AG04450 (cell line): Measurements from ENCODE around the gene RHBDL1. TPM values are rescaled to one million over a fixed set of nuclear protein-coding genes. Genes with fewer than 3 reads are reported as not detected.

Source experiments
- CTCF ChIA-PET: fragments of 300-600, 350-600 bp; formaldehyde crosslinking; extraction: SDS; loops from one replicate; lab custom pipeline; 2022; ENCODE audit warnings: antibody characterized with exemption, inconsistent platforms; lab: Charles Lee
- POLR2A ChIA-PET: fragments of 350-600 bp; formaldehyde crosslinking; extraction: SDS; loops from one replicate; lab custom pipeline; 2021; ENCODE audit warnings: antibody characterized with exemption, inconsistent platforms; lab: Yijun Ruan, JAX
- DNase-seq: peaks from one replicate; pipeline ENCODE4 v3.0.0-alpha.2; 2011; ENCODE audit warnings: low read depth, low spot score
- H3K27ac ChIP-seq: one replicate; pipeline ENCODE4 v1.5.1; 2012; ENCODE audit warnings: low read depth, low read length, control low read depth
- H3K27me3 ChIP-seq: one replicate; pipeline ENCODE4 v1.6.0; 2012; ENCODE audit warnings: low read length; ENCODE audit not compliant: control insufficient read depth, insufficient read depth
- H3K4me3 ChIP-seq: 2 replicates; pipeline ENCODE4 v1.5.1; 2011; ENCODE audit warnings: mild to moderate bottlenecking, low read depth, low read length, control low read depth
- H3K9me3 ChIP-seq: 2 replicates; pipeline ENCODE4 v1.5.1; 2012; ENCODE audit warnings: low read length; ENCODE audit not compliant: control insufficient read depth, insufficient read depth
- polyA plus RNA-seq: library from polyadenylated mRNA; depleted of rRNA; stranded (reverse); fragments of >200 nt; gene quantifications from 2 replicates; pipeline ENCODE4 v1.2.3, GENCODE V29; 2011
- TF ChIP-seq, protein P1 (sequence below): IDR thresholded peaks from 2 replicates; pipeline ENCODE4 v1.5.1; 2011; ENCODE audit warnings: low read depth, low read length, control low read depth, inconsistent platforms

Gene RHBDL1
- polyA plus RNA-seq, 1 experiment = 1.5 TPM

DNA sequence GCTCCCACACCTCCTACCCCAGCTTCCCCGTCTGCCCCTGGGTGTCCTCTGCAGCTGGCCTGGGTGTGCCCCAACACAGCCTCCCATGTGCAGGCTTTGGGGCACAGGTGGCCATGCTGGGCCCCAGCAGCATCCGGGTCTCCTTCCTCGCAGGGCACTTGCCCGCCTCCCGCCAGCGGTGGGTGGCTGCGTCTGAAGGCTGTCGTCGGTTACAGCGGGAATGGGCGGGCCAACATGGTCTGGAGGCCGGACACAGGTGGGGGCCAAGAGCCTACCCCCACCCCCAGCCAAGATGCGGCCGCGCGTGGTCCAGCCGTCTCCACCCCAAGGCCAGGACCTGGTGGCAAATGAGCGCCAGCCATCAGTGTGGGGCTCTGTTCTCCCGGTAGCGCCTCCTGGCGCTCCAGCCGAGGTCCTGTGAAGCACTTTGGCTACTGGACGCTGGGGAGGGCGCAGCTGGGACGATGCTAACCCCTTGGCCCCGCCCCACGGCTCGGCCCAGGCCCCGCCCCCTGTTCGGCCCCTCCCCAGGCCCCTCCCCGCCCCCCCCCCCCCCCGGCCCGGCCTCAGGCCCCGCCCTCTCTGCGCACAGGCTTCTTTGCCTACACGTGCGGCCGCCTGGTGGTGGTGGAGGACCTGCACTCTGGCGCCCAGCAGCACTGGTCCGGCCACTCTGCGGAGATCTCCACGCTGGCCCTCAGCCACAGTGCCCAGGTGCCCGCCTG lies 14.8 kb upstream of the RHBDL1 start:
- TF ChIP-seq, protein P1, sequence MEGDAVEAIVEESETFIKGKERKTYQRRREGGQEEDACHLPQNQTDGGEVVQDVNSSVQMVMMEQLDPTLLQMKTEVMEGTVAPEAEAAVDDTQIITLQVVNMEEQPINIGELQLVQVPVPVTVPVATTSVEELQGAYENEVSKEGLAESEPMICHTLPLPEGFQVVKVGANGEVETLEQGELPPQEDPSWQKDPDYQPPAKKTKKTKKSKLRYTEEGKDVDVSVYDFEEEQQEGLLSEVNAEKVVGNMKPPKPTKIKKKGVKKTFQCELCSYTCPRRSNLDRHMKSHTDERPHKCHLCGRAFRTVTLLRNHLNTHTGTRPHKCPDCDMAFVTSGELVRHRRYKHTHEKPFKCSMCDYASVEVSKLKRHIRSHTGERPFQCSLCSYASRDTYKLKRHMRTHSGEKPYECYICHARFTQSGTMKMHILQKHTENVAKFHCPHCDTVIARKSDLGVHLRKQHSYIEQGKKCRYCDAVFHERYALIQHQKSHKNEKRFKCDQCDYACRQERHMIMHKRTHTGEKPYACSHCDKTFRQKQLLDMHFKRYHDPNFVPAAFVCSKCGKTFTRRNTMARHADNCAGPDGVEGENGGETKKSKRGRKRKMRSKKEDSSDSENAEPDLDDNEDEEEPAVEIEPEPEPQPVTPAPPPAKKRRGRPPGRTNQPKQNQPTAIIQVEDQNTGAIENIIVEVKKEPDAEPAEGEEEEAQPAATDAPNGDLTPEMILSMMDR = peak; percentile 50
- peak; percentile 55 for DNase-seq
- H3K9me3 ChIP-seq = no peaks in the 10 kb centered on the region; the same call in 1 of the 2 replicates
- peak overlapping the region; percentile 39 for H3K27ac ChIP-seq
- H3K27me3 ChIP-seq = no peaks in the 10 kb centered on the region
- ChIA-PET CTCF (interaction anchor here (1.0 kb wide), 1 partner anchor 16 kb away, joined by 3 read pairs; no protein-coding TSS in a partner anchor), POLR2A (interaction anchor here (0.7 kb wide), 1 partner anchor 73 kb away, joined by 3 read pairs; no protein-coding TSS in a partner anchor)
- no peak overlapping the region for H3K4me3 ChIP-seq

- no peak for DNase-seq
- CTCF ChIA-PET = interaction anchor here (1.0 kb wide), 1 partner anchor 15 kb away, joined by 3 read pairs; no protein-coding TSS in a partner anchor
- POLR2A ChIA-PET = interaction anchor here (0.7 kb wide), 2 partner anchors 46 to 73 kb away, joined by 3 read pairs; no protein-coding TSS in a partner anchor
- Histone ChIP-seq H3K27me3 (no peaks in the 10 kb centered on the region), H3K27ac (peak overlapping the region; percentile 11), H3K4me3 (no peak overlapping the region), H3K9me3 (no peaks in the 10 kb centered on the region; the same call in 1 of the 2 replicates)
- TF ChIP-seq, protein P1 = peak; percentile 5; the same call in 1 of the 2 replicates
These were observed 14.2 kb upstream of the RHBDL1 start for GRCh38 chr16:661184-661821.

- ChIA-PET POLR2A (no interaction called here), CTCF (no interaction called here)
- TF ChIP-seq, protein P1 = no peak
- Histone ChIP-seq H3K9me3 (no peaks in the 10 kb centered on the region; the same call in 1 of the 2 replicates), H3K4me3 (no peak overlapping the region), H3K27ac (no peak overlapping the region), H3K27me3 (no peaks in the 10 kb centered on the region)
- DNase-seq = no peak
These were observed 13.4 kb upstream of the RHBDL1 start for GRCh38 chr16:662095-662494.

DNA sequence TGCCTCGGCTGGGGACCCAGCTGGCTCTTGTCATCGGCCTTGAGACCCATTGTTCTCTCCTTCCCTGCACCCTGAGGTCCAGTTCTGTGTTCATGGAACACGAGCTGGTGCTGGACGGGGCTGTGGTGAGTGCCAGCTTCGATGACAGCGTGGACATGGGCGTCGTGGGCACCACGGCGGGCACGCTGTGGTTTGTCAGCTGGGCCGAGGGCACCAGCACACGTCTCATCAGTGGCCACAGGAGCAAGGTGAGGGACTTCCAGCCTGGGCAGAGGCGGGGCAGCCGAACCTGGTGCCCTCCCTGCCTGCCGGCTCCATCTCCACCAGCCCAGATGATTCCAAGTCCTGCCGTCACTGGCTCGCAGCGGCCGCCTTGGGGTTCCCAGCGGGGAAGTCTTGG lies 12.9 kb upstream of the RHBDL1 start:
- ChIA-PET CTCF (no interaction called here), POLR2A (no interaction called here)
- Histone ChIP-seq H3K27ac (no peak overlapping the region), H3K4me3 (no peak overlapping the region), H3K9me3 (no peaks in the 10 kb centered on the region; the same call in 1 of the 2 replicates), H3K27me3 (no peaks in the 10 kb centered on the region)
- DNase-seq = no peak
- TF ChIP-seq, protein P1 = no peak
